GM23248 (cell line): ENCODE data around the gene CACNA1D.

Experiments used
- EZH2 ChIP-seq: fragments of 200-600 bp; sonication (generic); IDR thresholded peaks from 2 replicates; pipeline ENCODE4 v1.6.1; 2018; ENCODE audit warnings: antibody characterized with exemption, mild to moderate bottlenecking; ENCODE audit not compliant: insufficient read depth, poor library complexity, severe bottlenecking
- EZH2phosphoT487 ChIP-seq: fragments of 200-600 bp; sonication (generic); IDR thresholded peaks from 2 replicates; pipeline ENCODE4 v1.6.1; 2018; ENCODE audit warnings: antibody characterized with exemption, moderate library complexity, mild to moderate bottlenecking, low read depth; ENCODE audit not compliant: insufficient read depth

DNA sequence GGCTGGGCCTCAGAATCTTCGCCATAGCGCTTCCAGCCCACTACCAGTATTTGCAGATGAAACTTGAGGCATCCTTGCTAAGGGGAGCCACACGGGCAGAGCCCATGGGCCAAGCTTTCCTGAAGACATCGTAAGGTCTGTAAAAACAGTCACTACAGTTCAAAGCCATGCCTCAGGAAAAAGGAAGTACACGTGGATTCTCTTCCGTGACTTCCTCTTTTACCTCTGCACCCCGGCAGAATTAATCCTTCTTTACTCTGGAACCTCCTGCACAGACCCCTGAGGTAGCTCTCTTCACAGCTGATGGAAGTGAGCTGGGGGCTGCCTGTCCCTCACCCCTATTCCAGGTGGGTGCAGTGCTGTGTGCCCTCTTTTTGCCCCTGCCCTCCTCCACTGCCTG is 222.6 kb downstream of the CACNA1D start:
- no peak for TF ChIP-seq EZH2
- no peak for TF ChIP-seq EZH2phosphoT487
